ENCODE measurements around the gene KDM6B.

Gene KDM6B

DNA sequence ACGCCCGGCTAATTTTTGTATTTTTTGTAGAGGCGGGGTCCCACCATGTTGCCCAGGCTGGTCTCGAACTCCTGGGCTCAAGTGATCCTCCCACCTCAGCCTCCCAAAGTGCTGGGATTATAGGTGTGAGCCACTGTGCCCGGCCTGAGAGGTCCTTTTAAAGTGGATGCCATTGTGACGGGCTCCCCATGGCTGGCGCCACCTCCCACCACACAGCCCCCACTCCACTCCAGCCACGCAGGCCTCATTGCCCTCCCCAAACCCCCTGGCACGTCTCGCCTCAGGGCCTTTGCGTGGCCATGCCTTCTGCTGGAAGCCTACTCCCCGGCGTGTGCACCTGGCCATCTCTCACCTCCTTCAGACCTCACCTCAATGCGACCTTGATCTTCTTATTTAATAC is 11.9 kb upstream of the KDM6B start:
- DNase-seq, result no peak

- DNase-seq, result no peak
Observed at GRCh38 chr17:7823581-7824001, 10.4 kb upstream of the KDM6B start.

- DNase-seq, result no peak
Observed at GRCh38 chr17:7824021-7824924, 9.7 kb upstream of the KDM6B start.

GRCh38 chr17:7825206-7825990 is 8.6 kb upstream of the KDM6B start:
- peak; percentile 3 for DNase-seq

DNA sequence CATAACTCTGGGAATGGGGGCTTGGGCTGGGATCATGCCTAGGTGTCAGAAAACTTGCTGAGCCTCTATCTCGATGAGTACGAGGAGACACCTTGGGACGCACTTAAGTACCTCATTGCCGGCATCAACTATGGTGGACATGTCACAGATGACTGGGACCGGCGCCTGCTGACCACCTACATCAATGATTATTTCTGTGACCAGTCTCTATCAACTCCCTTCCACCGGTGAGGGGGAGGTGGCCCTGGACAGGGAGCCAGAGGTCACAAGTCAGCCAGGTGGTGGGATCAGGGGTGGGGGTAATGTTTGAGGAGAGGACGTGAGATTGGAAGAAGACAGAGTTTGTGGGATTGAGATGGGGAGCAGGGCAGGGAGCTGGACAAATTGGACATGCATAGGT is 3.4 kb upstream of the KDM6B start:
- no peak for DNase-seq

- DNase-seq, result no peak
Observed at GRCh38 chr17:7831233-7831632, 2.8 kb upstream of the KDM6B start.

DNA sequence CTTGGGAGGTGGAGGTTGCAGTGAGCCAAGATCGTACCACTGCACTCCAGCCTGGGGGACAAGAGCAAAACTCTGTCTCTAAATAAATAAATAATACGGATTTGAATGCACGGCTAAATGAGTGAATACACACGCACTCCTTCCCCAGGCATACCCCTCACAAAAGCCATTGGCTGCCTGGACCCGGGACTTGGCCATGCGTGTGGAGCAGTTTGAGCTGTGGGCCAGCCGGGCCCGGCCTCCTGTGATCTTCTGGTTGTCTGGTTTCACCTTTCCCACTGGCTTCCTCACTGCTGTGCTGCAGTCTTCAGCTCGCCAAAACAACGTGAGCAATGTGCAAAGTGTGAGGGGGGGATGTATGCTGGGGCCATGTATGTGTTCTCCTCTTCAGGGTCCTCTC is 1.6 kb upstream of the KDM6B start:
- no peak for DNase-seq

GRCh38 chr17:7833011-7833794 is 814 bp upstream of the KDM6B start:
- DNase-seq, result no peak

DNA sequence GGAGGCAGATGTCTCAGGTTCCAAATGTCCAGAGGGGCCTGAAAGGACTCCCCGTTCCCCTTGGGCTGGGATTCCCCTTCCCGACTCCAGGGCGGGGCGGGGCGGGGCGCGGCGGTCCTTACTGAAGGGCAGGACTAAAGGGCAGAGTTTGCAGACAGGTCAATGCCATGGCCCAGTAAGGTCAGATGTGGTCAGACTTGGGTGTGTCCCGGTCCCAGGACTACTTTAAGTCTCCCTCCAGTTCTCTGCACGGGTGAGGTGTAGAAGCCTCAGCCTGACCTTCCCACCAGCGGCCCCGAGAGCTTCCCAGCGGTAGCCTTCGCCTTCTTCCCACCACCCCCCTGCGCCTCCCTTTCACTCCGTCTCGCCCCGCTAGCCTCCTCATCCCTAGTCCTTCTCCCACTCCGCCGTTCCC is 532 bp downstream of the KDM6B start:
- no peak for DNase-seq

GRCh38 chr17:7834957-7835813 is 1.2 kb downstream of the KDM6B start:
- DNase-seq, result peak; percentile 92

GRCh38 chr17:7835814-7836595 is 2.0 kb downstream of the KDM6B start:
- peak; percentile 36 for DNase-seq

GRCh38 chr17:7836596-7837407 is 2.8 kb downstream of the KDM6B start:
- DNase-seq, result peak; percentile 75

- DNase-seq, result peak; percentile 40
Observed at GRCh38 chr17:7837408-7838088, 3.5 kb downstream of the KDM6B start.

- peak; percentile 40 for DNase-seq
Observed at GRCh38 chr17:7838090-7839075, 4.4 kb downstream of the KDM6B start.

DNA sequence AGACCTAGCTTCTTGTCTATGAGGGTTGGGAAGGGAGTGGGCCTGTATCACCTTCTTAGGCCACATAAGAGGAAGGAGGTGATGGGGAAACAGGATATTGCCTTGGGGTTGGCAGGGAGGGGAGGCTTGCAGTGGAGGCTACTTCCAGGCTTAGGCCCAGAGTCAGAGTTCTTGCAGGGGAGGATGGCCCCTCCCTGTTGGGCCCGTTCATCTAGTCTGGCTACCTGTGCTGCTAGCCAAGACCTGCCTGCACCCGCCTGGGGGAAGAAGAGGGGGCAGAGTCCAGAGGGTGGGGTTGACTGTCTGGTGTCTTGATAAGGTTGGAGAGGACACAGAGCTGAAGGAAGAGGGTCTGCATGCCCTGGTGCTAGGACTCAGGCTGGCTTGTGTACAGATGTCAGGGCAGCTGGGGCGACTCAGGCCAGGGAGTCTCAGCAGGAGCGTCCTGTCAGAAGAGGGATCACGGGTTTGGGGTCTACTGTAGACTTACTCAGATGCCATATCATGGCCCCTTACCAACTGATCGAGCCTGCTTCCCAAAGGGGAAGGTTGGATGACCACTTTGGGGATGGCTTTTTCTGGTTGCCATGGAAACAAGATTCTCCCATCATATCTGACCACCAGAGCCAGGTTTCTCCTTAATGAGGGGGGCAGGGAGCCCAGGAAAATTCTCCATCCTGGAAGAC is 5.3 kb downstream of the KDM6B start:
- DNase-seq, result no peak

DNA sequence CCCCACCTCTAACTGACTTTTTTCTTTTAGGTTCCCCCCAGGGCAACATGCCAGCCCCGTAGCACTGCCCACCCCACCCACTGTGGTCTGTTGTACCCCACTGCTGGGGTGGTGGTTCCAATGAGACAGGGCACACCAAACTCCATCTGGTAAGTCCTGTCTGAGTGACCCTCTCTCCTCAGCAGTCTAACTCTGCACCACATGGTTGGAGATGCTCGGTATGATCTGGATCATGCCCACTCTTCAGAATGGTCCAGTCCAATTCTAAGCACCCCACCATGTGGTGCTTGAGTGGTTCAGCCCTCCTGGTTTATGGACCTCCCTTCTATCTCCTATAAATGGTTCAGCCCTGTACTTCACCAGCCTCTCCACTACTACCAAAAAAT is 5.9 kb downstream of the KDM6B start:
- DNase-seq, result peak; percentile 1

GRCh38 chr17:7840441-7840840 is 6.4 kb downstream of the KDM6B start:
- no peak for DNase-seq

DNA sequence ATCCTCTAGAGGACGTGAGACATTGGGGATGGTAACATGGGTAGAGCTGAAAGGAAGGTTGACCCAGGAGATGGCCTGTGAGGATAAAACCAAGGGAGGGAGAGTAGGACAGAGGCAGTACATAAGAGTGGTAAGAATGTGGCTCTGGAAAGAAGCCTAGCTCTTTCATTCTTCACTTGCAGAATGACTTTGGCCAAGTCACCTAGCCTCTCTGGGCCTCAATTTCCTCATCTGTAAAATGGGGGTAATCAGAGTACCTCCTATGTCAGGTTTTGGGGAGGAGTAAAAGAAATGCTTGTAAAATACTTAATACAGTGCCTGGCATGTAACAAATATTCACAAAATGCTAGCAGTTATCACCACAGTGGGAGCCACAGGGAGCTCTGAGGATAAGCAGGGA is 6.9 kb downstream of the KDM6B start:
- no peak for DNase-seq

All from kidney glomerular epithelial cell (primary cell).